ENCODE results near the gene TRIM5.
"Not testable (repeated sequence)": the region's sequence is repeated elsewhere in the genome, so short reads cannot be mapped to it uniquely, and the experiment has no call there.

The TRIM5 gene

DNA sequence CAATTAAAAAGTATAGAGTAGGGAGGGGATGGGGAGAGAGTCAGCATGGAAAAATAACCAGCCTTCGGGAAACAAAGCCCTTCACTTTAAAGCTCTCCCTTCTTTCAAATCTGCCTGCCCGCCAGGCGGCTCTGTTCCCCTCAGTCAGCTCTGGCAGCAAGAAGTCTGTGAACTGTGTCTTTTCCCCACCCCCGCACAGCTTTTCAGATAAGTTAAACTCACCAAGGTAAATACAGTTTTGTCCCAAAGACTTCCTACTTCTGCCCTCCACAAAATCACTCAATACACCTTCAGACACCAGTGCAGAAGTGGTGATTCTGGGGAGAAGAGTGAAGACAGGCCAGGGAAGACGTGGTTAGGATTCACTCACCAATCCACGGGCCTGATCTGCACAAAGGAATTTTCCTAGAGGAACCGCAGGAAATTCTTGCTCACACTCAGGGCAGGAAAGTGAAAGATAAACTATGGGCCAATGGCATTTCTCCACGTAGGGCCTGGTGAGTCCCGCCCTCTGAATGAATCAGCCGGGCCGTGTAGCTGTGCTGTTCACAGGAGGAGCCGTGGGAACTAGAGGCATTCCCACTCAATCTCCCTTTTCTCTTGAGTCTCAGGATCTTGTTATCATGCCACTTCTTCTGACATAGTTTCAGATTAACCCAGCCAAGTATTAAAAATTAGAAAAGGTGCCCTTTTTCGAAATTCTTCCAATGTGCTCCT is at the start of gene TRIM5:
TRIM5 (minus strand) TSS at position 429 of the 717 bp plus-strand sequence. CDS start 4,897 bp downstream, outside the sequence.
- no peak for DNase-seq

DNA sequence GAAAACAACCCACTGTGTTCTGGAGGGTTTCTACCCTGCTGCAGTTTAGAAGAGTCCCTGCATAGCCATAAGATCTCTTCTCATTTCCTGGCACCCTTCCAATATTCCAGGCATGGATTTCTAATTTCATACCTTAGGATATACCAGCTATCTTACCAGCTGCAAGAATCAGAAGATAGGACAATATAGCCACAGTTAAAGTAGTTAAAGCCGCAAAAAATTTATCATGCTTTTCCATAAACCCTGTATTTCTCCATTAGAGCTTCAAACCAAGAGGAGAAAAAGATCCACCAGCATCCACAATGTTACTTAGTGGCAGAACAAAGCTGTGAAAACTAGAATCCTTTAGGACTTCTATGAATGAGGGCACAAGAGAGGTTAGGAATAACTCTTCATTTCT is 42.8 kb upstream of the TRIM5 start:
- no peak for DNase-seq

DNA sequence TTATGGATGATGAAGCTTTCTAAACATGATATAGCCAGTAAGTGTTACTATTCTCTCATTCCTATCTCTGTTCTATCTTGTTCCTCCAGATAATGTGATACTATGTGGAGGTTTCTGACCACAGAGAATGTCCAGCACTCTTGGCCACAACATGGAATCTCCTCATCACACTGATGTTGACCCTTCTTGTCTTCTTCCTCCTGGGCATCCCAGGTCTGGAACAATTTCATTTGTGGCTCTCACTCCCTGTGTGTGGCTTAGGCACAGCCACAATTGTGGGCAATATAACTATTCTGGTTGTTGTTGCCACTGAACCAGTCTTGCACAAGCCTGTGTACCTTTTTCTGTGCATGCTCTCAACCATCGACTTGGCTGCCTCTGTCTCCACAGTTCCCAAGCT is 41.5 kb upstream of the TRIM5 start:
- DNase-seq, result no peak

DNA sequence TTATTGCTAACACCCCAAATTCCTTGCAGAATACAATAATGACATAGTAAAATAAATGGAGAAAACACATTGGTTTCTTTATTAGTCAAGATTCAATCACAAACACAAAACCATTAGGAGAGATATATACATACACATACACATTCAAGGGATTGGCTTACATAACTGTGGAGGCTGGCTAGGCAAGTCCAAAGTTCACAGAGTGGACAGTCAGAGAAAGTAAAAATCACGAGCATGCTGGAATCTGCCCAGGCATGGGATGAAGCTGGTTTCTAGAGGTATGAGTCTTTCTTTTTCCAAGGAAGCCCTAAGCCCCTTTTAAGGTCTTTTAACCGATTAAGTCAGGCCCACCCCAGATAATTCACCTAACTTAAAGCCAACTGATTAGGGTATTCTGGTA is 37.7 kb upstream of the TRIM5 start:
- DNase-seq, result no peak

GRCh38 chr11:5719703-5720495 is 35.0 kb upstream of the TRIM5 start:
- no peak for DNase-seq

DNA sequence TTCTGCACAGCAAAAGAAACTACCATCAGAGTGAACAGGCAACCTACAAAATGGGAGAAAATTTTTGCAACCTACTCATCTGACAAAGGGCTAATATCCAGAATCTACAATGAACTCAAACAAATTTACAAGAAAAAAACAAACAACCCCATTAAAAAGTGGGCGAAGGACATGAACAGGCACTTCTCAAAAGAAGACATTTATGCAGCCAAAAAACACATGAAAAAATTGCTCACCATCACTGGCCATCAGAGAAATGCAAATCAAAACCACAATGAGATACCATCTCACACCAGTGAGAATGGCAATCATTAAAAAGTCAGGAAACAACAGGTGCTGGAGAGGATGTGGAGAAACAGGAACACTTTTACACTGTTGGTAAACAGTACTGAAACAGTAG is 31.6 kb upstream of the TRIM5 start:
- DNase-seq, result not testable (repeated sequence)

DNA sequence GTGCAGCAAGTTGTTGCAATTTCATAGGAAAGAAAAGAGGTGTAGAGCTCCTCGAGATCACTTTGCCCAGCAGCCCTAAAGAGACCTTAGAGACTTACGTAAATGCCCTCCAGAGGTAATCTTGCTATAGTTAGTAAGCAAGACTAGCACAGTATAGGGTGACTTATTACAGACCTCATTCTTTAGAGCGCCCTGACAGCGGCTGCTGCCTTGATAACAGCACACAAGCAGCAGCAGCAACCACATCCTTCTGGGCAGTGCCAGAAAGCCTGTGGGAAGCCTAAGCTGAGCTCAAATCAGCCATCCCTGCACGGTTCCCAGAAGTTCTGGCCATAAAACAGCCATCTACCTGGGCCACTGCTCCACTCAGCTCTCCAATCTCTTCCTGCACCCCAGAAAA is 28.8 kb upstream of the TRIM5 start:
- DNase-seq, result no peak

DNA sequence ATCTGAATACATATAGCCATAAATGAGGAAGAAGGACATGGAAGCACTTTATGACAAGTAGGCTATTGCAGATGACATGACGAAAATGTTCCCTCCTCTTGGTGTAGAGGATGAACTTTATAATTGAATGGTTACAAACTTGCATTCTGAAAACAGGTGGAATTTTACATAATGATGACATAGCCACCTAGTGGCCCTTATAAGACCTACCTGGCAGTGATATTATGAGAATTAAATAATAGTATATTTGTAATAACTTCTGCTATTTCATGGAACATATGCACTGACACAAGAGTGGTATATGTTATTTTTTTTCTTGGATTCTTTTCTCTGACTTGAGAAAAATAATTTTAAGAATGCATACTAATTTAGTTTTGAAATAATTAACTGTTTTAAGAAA is 27.6 kb upstream of the TRIM5 start:
- DNase-seq, result no peak

DNA sequence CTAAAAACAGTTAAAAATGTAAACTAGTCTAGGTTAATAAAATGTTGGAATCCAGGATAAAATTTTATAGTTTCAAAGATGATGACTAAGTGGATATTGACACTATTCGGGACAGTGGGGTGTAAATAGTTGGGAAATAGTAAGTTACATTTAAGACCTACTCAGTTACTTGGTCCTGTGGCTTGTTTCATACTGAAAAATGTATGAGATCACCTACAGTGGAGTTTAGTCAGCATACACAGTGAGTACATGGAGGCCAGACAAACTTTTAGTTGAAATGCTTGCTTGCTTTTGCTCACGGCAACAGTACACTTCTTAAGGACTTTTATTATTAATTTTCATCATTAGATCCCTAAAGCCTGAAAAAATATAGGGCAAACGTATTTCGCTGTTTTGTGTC is 20.8 kb upstream of the TRIM5 start:
- DNase-seq, result no peak

DNA sequence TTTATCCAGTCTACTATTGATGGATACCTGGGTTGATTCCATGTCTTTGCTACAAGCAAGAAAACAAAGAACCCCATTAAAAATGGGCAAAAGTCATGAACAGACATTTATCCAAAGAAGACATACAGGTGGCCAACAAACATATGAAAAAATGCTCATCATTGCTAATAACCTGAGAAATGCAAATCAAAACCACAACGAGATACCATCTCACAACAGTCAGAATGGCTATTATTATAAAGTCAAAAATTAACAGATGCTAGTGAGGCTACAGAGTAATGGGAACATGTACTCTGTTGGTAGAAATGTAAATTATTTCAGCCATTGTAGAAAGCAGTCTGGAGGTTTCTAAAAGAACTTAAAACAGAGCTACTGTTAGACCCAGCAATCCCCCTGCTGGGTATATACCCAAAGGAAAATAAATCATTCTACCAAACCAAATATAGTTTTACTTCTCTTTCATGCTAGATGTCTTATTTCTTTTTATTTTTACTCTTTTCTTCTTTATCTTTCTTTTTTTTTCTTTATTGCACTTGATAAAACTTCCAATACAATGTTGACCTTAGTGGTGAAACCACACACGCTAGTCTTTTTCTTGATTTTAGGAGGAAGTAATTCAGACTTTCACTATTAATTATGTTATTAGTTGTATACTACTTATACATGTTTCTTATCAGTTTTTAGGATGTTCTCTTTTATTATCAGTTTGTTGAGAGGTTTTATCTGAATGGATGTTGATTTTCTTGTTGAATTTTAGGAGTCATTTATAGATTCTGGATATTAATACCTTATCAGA is 19.1 kb upstream of the TRIM5 start:
- no peak for DNase-seq

GRCh38 chr11:5701055-5701577 is 16.2 kb upstream of the TRIM5 start:
- DNase-seq, result no peak

DNA sequence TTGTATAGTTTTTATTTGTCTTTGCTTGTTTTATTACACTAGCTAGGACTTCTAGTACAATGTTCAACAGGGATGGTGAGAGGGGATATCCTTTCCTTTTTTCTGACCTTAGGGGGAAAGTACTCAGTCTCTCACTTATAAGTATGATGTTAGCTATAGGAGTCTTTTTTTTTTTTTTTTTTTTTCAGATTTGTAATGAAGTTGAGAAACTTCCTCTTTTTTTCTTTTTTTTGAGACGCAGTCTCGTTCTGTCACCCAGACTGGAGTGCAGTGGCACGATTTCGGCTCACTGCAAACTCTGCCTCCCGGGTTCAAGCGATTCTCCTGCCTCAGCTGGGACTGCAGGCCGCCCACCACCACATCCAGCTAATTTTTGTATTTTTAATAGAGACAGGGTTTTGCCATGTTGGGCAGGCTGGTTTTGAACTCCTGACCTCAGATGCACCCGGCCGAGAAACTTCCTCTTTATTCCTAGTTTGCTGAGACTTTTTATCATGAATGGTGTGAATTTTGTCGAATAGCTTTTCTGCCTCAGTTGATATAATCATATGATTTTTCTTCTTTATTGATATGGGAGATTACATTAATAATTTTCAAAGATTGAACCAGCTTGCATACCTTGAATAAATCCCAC is 15.7 kb upstream of the TRIM5 start:
- no peak for DNase-seq

DNA sequence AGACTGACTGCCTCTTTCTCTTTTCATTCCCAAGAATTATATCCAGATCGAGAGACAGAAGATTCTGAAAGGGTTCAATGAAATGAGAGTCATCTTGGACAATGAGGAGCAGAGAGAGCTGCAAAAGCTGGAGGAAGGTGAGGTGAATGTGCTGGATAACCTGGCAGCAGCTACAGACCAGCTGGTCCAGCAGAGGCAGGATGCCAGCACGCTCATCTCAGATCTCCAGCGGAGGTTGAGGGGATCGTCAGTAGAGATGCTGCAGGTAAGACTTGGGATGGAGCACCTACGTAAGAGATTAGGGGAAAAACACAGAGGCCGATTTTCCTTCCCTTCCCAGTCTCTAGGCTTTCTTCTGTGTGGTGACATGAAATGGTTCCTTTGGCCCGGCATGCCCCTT is 13.4 kb upstream of the TRIM5 start:
- no peak for DNase-seq

GRCh38 chr11:5696210-5696609 is 11.3 kb upstream of the TRIM5 start:
- DNase-seq, result no peak

GRCh38 chr11:5695580-5695979 is 10.7 kb upstream of the TRIM5 start:
- no peak for DNase-seq

GRCh38 chr11:5694642-5695041 is 9.8 kb upstream of the TRIM5 start:
- DNase-seq, result no peak

GRCh38 chr11:5691964-5692361 is 7.1 kb upstream of the TRIM5 start:
- no peak for DNase-seq

DNA sequence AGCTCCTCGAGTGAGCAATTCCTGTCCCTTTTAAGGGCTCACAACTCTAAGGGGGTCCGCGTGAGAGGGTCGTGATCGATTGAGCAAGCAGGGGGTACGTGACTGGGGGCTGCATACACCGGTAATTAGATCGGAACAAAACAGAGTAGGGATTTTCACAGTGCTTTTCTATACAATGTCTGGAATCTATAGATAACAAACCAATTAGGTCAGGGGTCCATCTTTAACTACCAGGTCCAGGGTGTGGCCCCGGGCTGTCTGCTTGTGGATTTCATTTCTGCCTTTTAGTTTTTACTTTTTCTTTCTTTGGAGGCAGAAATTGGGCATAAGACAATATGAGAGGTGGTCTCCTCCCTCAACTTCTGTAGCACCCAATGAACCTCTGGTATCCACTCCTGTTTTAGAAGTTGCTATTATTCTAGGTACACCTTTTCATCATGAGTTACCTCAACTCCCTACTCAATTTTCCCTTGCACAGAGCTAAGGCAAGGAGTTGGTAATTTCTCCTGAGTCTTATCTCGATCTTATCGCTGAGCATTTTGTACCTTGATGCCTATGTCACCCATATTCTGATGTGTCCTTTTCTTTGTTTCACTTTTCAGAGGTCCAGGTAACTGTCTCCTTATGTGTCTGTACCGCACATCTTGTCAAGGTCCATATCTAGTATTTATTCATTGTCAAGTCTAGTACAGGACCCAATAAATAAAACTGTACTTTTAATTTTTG is 6.5 kb upstream of the TRIM5 start:
- not testable (repeated sequence) for DNase-seq

DNA sequence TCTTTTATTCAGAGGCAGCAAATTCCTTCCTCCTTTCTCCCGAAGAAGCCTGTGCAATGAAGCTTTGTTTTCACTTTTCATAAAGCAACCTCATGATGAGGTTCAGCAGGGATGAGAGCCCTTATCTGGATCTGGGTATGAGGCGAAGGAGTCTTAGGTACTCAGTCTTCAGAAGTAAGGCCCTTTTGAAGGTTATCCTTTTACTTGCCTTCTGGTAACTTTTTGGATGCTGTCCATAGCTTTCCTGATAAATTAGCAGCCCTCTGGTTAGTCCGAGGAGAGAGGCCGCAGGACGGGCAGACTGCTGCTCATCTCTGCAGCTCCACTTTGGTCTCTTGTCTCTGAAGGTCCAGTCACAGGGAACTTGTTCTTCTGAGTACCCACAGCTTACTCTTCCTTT is 5.9 kb upstream of the TRIM5 start:
- DNase-seq, result no peak

GRCh38 chr11:5690216-5690615 is 5.3 kb upstream of the TRIM5 start:
- DNase-seq, result no peak

GRCh38 chr11:5689551-5689983 is 4.7 kb upstream of the TRIM5 start, which contains the start of gene TRIM22:
TSS of gene TRIM22 (plus strand) at chr11:5689790. CDS start at chr11:5696233, 6,443 bp downstream.
- DNase-seq, result no peak

DNA sequence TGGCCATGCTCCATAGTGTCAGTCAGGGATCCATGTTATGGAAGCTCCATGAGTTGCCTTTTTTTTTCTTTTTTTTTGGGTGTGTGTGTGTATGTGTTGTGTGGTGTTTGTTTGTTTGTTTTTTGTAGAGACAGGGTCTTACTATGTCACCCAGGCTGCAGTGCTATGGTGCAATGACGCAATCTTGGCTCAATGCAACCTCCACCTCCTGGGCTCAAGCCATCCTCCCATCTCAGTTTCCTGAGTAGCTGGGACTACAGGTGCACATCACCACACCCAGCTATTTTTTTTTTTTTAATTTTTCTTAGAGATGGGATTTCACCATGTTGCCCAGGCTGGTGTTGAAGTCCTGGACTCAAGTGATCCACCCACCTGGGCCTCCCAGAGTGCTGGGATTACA is 3.6 kb upstream of the TRIM5 start:
- DNase-seq, result no peak
